Nucleus accumbens (tissue), 56 donors: ENCODE results near the gene PRKAR1B.

Source experiments
- DNase-seq, 56 donors: peaks; one replicate each; lab custom pipeline; 2025; lab: John Stamatoyannopoulos, UW

PRKAR1B gene

DNA sequence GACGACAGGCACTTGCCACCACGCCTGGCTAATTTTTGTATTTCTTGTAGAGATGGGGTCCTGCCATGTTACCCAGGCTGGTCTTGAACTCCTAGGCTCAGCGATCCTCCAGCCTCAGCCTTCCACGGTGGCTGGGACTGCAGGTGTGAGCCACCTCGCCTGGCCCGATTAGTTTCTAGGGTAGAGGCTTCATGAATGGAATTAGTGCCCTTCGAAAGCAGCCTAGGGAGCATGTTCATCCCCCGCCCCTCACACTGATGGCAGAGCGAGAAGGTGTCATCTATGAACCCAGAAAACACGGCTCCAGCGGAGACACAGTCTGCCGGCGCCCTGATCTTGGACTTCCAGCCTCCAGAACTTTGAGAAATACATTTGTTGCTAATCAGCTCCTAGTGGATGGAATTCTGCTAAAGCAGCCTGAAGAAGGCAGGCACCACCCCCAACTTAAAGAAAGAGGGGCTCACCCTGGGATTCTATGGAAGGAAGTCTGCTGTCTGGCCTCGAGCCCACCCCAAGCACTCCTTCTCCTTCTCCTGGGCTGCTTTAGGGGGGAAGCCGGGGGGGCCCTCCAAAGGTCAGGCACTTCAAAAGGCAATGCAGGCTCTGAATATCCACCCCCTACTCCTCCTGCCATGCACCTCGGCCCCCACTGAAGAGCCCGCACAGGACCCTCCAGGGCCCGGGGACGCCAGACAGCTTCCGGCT is 217.5 kb downstream of the PRKAR1B start:
- no peak for DNase-seq

DNA sequence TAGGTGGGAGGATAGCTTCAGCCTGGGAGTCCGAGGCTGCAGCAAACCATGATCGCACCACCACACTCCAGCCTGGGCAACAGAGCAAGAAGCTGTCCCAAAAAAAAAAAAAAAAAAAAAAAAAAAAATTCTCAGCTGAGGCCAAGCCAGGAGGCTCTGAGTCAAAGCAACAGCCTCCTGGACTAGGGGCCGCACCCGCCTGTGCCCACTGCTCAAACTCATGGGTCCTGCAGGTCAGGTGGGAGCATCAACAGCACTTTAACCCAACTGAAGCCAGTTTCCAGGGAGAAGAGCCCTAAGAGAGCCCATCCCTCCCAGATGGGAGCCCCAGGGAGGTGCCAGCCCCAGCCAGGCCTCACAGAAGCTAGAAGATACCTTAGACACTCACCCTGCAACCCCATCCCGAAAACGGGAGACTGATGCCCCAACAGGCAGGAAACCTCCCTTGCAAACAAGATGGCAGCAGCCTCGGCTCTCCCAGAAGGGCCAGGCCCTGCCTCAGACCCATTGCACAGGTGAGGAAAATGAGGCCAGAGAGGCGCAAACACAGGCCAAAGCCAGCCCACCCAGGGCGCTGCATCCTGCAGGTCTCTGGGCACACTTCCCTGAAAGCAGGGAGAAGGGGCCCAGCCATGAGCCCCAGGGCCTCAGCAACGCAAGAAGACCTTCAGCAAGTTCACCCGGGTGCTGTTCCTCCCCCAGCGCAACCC is 218.5 kb downstream of the PRKAR1B start:
- no peak for DNase-seq

DNA sequence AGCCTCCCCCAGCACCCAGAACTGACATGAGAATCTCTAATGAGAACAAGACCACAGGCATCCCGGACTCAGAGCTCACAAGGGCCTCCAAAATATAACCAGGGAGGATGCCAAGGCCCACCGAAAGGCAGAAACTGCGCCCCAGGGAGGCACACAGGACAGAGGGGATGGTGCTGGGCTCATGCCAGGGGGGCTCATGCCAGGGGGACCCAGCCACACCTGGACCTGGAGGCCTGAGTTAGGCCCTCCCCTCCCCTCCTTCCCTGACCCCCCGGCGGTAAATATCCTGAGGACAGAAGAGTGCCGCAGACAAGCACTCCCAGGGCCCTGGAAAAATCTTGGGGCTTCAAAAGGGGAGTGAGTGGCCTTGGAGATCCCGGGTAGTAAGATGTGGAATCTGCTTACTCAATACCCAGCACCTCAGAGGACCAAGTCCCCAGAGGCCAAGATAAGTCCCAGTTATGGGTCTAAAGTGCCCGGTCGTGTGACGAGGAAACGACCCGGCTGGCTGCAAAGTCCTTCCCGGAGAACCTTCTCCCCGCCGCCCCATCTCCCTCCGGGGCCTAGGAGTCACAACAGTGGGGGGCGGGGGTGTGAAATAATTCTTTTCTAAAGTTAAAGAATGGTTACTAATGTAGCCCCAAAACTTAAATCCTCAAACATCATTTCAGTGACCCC is 219.3 kb downstream of the PRKAR1B start:
- DNase-seq, result no peak

GRCh38 chr7:506921-507622 is 220.0 kb downstream of the PRKAR1B start:
- DNase-seq, result no peak

DNA sequence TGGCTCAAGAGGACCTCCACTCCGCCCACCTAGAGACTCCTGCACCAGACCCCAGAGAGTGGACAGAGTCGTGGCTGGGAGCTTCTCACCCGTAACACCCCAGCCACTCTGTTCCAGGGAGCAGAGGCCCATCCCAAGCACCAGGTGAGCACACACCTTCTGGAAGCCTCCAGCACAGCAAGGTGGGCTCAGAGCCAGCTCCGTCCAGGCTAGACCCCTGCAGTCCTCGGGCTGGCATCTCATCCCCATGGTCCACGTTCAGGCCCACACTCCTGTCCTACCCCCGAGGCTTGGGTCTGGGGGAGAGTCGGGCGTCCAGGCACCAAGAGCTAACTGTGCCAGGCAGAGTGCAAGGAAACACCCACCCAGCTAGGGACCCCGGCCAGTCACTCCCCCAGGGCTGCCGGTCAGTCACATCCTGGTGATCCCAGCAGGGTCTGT is 220.7 kb downstream of the PRKAR1B start:
- DNase-seq, result no peak

- no peak for DNase-seq
Observed at GRCh38 chr7:505171-505570, 221.9 kb downstream of the PRKAR1B start.

DNA sequence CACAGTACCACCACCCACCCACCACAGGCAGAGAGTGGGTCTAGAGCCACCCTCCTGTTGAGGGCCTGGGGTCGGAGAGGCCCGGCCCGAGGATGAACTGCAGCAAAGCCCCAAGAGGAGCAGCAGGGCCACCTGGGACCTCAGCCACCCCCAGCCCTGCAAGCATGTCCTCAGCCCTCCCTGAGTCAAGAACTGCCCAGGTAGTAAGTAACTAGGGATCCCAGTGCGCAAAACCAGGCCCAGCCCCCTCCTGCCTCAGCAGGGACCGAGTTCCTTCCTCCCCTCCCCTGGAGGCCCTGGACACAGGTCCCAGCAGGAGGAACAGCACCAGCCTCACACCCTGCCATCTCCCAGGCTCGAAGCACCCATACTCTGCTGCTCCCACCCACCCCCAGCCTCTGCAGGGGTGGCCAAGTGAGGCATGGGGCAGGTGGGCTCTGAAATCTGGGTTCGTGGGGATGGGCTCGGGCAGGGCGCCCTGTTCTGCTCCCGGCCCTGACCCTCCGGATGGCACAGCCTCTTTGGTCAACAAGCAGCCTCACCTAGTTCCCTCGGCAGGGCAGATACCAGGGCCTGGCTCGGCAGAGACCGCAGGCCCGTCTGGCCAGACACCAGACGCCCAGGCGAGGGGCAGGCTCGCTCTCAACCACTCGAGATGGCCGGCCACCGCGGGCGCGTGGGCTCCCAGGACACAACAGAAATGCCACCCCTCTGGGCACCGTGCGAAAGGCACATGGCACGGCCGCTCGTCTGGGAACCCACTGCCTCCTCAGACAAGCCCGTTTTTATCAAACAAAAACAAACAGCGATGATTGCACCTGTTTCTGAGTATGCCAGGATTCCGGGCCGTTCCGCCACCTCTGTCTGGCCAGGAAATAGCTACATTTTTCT is 222.6 kb downstream of the PRKAR1B start:
- DNase-seq, result no peak

- no peak for DNase-seq
Observed at GRCh38 chr7:503575-504111, 223.4 kb downstream of the PRKAR1B start.

- no peak for DNase-seq
Observed at GRCh38 chr7:502296-502695, 224.8 kb downstream of the PRKAR1B start.

DNA sequence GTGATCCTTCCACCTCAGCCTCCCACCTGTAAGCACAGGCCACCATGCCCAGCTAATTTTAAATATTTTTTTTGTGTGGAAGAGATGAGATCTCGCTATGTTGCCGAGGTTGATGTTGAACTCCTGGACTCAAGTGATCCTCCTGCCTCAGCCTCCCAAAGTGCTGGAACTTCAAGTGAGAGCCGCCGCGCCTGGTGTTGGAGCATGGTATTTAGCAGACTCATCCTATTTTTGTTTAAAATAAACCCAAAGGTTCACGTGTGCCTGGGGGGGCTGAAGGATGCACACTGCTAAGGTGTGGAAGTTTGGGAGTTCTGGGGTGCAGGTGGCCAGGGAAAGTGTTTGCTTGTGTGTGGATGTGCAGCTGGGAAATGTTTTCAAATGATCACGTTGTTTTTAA is 225.6 kb downstream of the PRKAR1B start:
- no peak for DNase-seq

DNA sequence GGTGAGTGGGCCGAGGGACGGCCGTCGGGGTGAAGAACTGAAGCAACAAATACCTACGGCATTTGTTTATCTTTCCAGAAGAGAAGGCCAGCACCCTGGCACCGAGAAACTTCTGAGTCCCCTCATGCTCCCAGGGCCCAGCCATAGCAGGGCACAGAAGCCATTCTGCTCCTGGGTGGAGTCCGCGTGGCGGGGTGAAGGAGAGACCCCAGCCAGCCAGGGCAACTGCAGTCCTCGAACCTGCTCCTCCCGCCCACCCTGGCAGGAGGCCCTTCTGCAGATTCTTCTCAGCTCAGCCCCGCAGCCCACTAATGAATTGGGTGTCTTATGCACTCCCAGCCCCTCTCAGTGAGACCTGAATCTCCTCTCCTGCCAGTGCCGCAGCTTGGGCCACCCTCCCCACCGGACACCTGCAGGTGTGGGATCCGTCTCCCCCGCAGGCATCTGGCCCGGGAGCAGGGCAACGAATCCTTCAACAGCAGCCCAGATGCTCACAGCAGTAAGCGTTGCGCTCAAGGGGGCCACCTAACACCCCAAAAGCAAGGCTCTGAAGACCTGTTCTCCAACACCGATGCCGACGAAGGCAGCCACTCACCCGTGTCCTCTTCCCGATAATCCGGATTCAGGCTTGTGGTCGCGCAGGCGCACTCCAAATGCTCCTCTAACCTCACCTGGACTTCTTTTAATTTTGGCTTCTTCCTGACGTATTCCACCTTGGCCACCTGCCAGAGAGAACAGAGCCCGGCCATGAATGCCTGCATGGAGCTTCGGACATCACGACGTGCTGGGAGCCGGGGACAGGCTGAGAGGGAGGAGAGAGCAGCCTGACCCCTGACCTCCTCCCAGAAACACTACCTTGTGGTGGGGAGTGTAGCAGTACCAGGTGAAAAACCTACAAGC is 226.3 kb downstream of the PRKAR1B start:
- no peak for DNase-seq

GRCh38 chr7:499853-500485 is 227.1 kb downstream of the PRKAR1B start:
- DNase-seq, result no peak
